K562 (cell line): ENCODE measurements around the gene FOXN3. TPM values are rescaled to one million over a fixed set of nuclear protein-coding genes. Genes with fewer than 3 reads are reported as not detected.

Experiments
- ATAC-seq: fragments of 200-7000 bp; cut with Tn5 transposase; 3 replicates; pipeline ENCODE4 v1.9.1; 2020; ENCODE audit warnings: moderate library complexity
- BruUV-seq: library from RNA; stranded (reverse); fragments of 400-500 nt; replicated peaks from 2 replicates; lab custom pipeline; 2021; lab: Mats Ljungman, UMichigan
- CTCF ChIA-PET: fragments of 300-600 bp; formaldehyde crosslinking; extraction: SDS; loops from one replicate; lab custom pipeline; 2021; ENCODE audit warnings: low intra/inter-chr PET ratio; lab: Yijun Ruan, JAX
- POLR2A ChIA-PET: fragments of 300-600, 350-650 bp; sonication (Branson Sonifier 250); formaldehyde crosslinking; extraction: SDS; loops from one replicate; lab custom pipeline; 2021; ENCODE audit warnings: antibody characterized with exemption, inconsistent platforms; lab: Yijun Ruan, JAX
- DNase-seq, 4 experiments: peaks; one replicate each; pipeline versions ENCODE4 v3.0.0 to v3.0.0-alpha.2; 2011 to 2018; ENCODE audit warnings: low spot score in 3 of 4, mixed read lengths in 3 of 4; ENCODE audit errors: extremely low read depth in 1 of 4
- FAIRE-seq: peaks from 2 replicates; lab custom pipeline; 2011; peaks lifted over from hg19 to GRCh38; lab: Jason Lieb, UNC
- H2AFZ ChIP-seq: 2 replicates; pipeline ENCODE4 v1.6.0; 2011; ENCODE audit warnings: low read depth, low read length, control low read depth, inconsistent platforms
- H3K27ac ChIP-seq: fragments of 200-600 bp; 3 replicates; pipeline ENCODE4 v1.8.0; 2011; ENCODE audit warnings: low read depth, mild to moderate bottlenecking, control low read depth, inconsistent platforms, low read length, moderate library complexity, mixed read lengths; ENCODE audit errors: extremely low read depth
- H3K27me3 ChIP-seq, 2 experiments: fragments of 300-600 bp in 1 of 2; 2 replicates in 1 of 2; 3 replicates in 1 of 2; pipeline versions ENCODE4 v1.6.0 to v1.8.0; 2011; ENCODE audit warnings: inconsistent platforms in 2 of 2, low read length in 2 of 2, mild to moderate bottlenecking in 1 of 2, mixed read lengths in 1 of 2, moderate library complexity in 1 of 2; ENCODE audit not compliant: control insufficient read depth in 2 of 2, insufficient read depth in 2 of 2
- H3K36me3 ChIP-seq: fragments of 300-600 bp; 3 replicates; pipeline ENCODE4 v1.8.0; 2011; ENCODE audit warnings: mild to moderate bottlenecking, low read length, inconsistent platforms; ENCODE audit not compliant: control insufficient read depth, insufficient read depth
- H3K4me1 ChIP-seq, 2 experiments: fragments of 200-600 bp in 1 of 2; replicated peaks in 1 of 2; 2 replicates in 1 of 2; 3 replicates in 1 of 2; pipeline versions ENCODE4 v1.5.1 to v1.8.0; 2011; ENCODE audit warnings: inconsistent platforms in 2 of 2, low read length in 2 of 2, mild to moderate bottlenecking in 1 of 2, mixed read lengths in 1 of 2, moderate library complexity in 1 of 2; ENCODE audit not compliant: control insufficient read depth in 2 of 2, insufficient read depth in 2 of 2
- H3K4me2 ChIP-seq: 2 replicates; pipeline ENCODE4 v1.6.1; 2011; ENCODE audit warnings: low read length, control low read depth, inconsistent platforms, mixed read lengths; ENCODE audit not compliant: insufficient read depth
- H3K4me3 ChIP-seq: fragments of 200-600 bp; sonication (generic), shearing (Covaris generic); 2 replicates; pipeline ENCODE4 v1.5.1; 2016; ENCODE audit warnings: control low read depth, inconsistent platforms
- H3K79me2 ChIP-seq: fragments of 200-600 bp; 3 replicates; pipeline ENCODE4 v1.8.0; 2011; ENCODE audit warnings: low read length, inconsistent platforms; ENCODE audit not compliant: control insufficient read depth, insufficient read depth
- H3K9ac ChIP-seq, 2 experiments: 2 replicates each; pipeline versions ENCODE4 v1.6.0 to v1.6.1; 2011; ENCODE audit warnings: low read depth in 2 of 2, low read length in 2 of 2, control low read depth in 1 of 2, inconsistent platforms in 1 of 2, mild to moderate bottlenecking in 1 of 2, mixed read lengths in 1 of 2; ENCODE audit not compliant: insufficient read depth in 1 of 2
- H3K9me1 ChIP-seq: one replicate; pipeline ENCODE4 v1.6.0; 2011; ENCODE audit warnings: inconsistent platforms, mild to moderate bottlenecking, low read length, moderate library complexity; ENCODE audit not compliant: control insufficient read depth, insufficient read depth
- H3K9me3 ChIP-seq: replicated peaks from 2 replicates; pipeline ENCODE4 v1.5.1; 2011; ENCODE audit warnings: low read depth, low read length, inconsistent platforms; ENCODE audit not compliant: control insufficient read depth, insufficient read depth
- H4K20me1 ChIP-seq: replicated peaks from 2 replicates; pipeline ENCODE4 v1.6.1; 2011; ENCODE audit warnings: low read length, inconsistent platforms, mixed read lengths; ENCODE audit not compliant: control insufficient read depth, insufficient read depth
- CBX2 ChIP-seq: fragments of 200-600 bp; sonication (generic); IDR thresholded peaks from one replicate; pipeline ENCODE4 v1.6.1; 2012; ENCODE audit warnings: mild to moderate bottlenecking, low read length, inconsistent platforms; ENCODE audit not compliant: insufficient read depth, poor library complexity, severe bottlenecking
- MED1 ChIP-seq: sonication (generic); formaldehyde crosslinking; IDR thresholded peaks from 2 replicates; pipeline ENCODE4 v1.8.1; 2023; ENCODE audit warnings: missing genetic modification reagents, borderline replicate concordance
- PHB2 ChIP-seq: fragments of 450-650 bp; IDR thresholded peaks from 2 replicates; pipeline ENCODE4 v1.6.1; 2017; ENCODE audit warnings: low read depth
- RFX1 ChIP-seq: fragments of 450-650 bp; IDR thresholded peaks from 2 replicates; pipeline ENCODE4 v1.6.1; 2016; ENCODE audit warnings: mild to moderate bottlenecking, moderate library complexity
- TEAD2 ChIP-seq: fragments of 450-650 bp; IDR thresholded peaks from 2 replicates; pipeline ENCODE4 v1.6.1; 2016; ENCODE audit warnings: missing genetic modification characterization, control low read depth, missing compliant biosample characterization
- ZBTB26 ChIP-seq: fragments of 450-650 bp; formaldehyde crosslinking; IDR thresholded peaks from 2 replicates; pipeline ENCODE4 v1.4.0; 2022; ENCODE audit warnings: missing genetic modification characterization
- ZBTB43 ChIP-seq: sonication (generic); formaldehyde crosslinking; IDR thresholded peaks from 2 replicates; pipeline ENCODE4 v1.8.0; 2023; ENCODE audit warnings: mild to moderate bottlenecking, missing genetic modification reagents
- ZFPM2 ChIP-seq: fragments of 250-450 bp; sonication (Bioruptor Pico); IDR thresholded peaks from 2 replicates; pipeline ENCODE4 v1.5.1; 2022; ENCODE audit warnings: mild to moderate bottlenecking
- ZNF124 ChIP-seq: sonication (generic); formaldehyde crosslinking; IDR thresholded peaks from 2 replicates; pipeline ENCODE4 v1.8.1; 2022; ENCODE audit warnings: missing genetic modification reagents
- ZNF217 ChIP-seq: sonication (generic); formaldehyde crosslinking; IDR thresholded peaks from 2 replicates; pipeline ENCODE4 v1.8.0; 2022; ENCODE audit warnings: mild to moderate bottlenecking, missing genetic modification reagents
- ZNF3 ChIP-seq: fragments of 250-450 bp; sonication (Bioruptor Pico); IDR thresholded peaks from 2 replicates; pipeline ENCODE4 v1.5.0; 2021; ENCODE audit warnings: mild to moderate bottlenecking, moderate library complexity
- ZNF57 ChIP-seq: fragments of 450-650 bp; formaldehyde crosslinking; IDR thresholded peaks from 2 replicates; pipeline ENCODE4 v1.4.0; 2020; ENCODE audit warnings: mild to moderate bottlenecking, moderate library complexity
- in situ Hi-C: fragments of 300-500 bp; cut with MboI; formaldehyde crosslinking; loops from 4 replicates; pipeline ENCODE4 v1.15.0; 2018; ENCODE audit warnings: inconsistent platforms, mixed read lengths
- intact Hi-C: fragments of 100-400 bp; cut with micrococcal nuclease; formaldehyde crosslinking; loops from 2 replicates; pipeline ENCODE4 v1.14.2; 2022
- polyA plus RNA-seq, 8 experiments: library from polyadenylated mRNA; depleted of rRNA in 4 of 8; stranded (reverse) in 5 of 8; unstranded in 3 of 8; fragments of >200 nt; fragmentation: Nextera tagmentation in 2 of 8; fragmentation: Illumina TruSeq in 1 of 8; extraction: Ambion mirVana in 2 of 8; extraction: Trizol in 1 of 8; gene quantifications; 2 replicates each; pipeline versions ENCODE4 v1.2.1 to v1.2.3, GENCODE V29; 2011 to 2014; ENCODE audit warnings: inconsistent platforms in 1 of 8, missing spikeins in 1 of 8
- total RNA-seq, 7 experiments: library from RNA; depleted of rRNA in 6 of 7; stranded (reverse); fragments of >200 nt in 6 of 7; fragmentation: Illumina TruSeq in 2 of 7; extraction: Trizol in 2 of 7; gene quantifications; 2 replicates each; pipeline versions ENCODE4 v1.2.1 to v1.2.3, GENCODE V29; 2011 to 2021; ENCODE audit warnings: low replicate concordance in 1 of 7

FOXN3 gene
- total and polyA plus RNA-seq, 9 of the 15 experiments (the other 6 are each of a cell fraction or from before 2014, with no cell fraction given), result 0.07 to 1.3 (median 0.40) TPM

- peaks cover 0 to 4% of the 10 kb centered on the region in 2 experiments; a peak in 2 of 5 replicates for H3K27me3 ChIP-seq
- H2AFZ ChIP-seq, result no peak overlapping the region
- H4K20me1 ChIP-seq, result no peaks in the 10 kb centered on the region
- no peak overlapping the region for H3K27ac ChIP-seq
- DNase-seq, result no peak
- TF ChIP-seq PHB2 (no peak), ZBTB43 (CRISPR knock-in tag) (no peak), ZNF217 (no peak), ZBTB26 (no peak), RFX1 (no peak), ZNF57 (CRISPR knock-in tag) (no peak), MED1 (CRISPR knock-in tag) (no peak), TEAD2 (no peak), ZNF124 (no peak), CBX2 (no peak), ZNF3 (CRISPR knock-in tag) (no peak), ZFPM2 (CRISPR knock-in tag) (no peak)
- TF ChIP-seq, all 486 proteins: peak for 0
- Histone ChIP-seq H3K4me2 (no peak overlapping the region), H3K79me2 (no peaks in the 10 kb centered on the region), H3K4me1 (no peaks in the 10 kb centered on the region), H3K9ac (no peak overlapping the region), H3K4me3 (no peak overlapping the region), H3K9me3 (no peaks in the 10 kb centered on the region), H3K36me3 (no peaks in the 10 kb centered on the region), H3K9me1 (no peaks in the 10 kb centered on the region)
- BruUV-seq, result no TSS peak
- POLR2A ChIA-PET, result interaction anchor here (0.6 kb wide), 1 partner anchor 131 kb away, joined by 3 read pairs; no protein-coding TSS in a partner anchor
- CTCF ChIA-PET, result no interaction called here
- no peak for ATAC-seq
- no peak for FAIRE-seq
- intact Hi-C loops, result loop anchor here (5.0 kb wide), 1 partner anchor 195 kb away; no protein-coding TSS in a partner anchor
- in situ Hi-C loops, result no loop called here
Measured at GRCh38 chr14:89236851-89237250, 180.2 kb downstream of the FOXN3 start.
